ENCODE data around the gene APOL4. TPM values are rescaled to one million over a fixed set of nuclear protein-coding genes. Genes with fewer than 3 reads are reported as not detected.

APOL4 gene
- total RNA-seq, 2 experiments from 2014 or later = not detected

GRCh38 chr22:36236388-36237319 lies 35.0 kb upstream of the APOL4 start:
- intact Hi-C loops (cut with micrococcal nuclease; ENCODE audit: unreplicated experiment) = loop anchor here (5.0 kb wide), 1 partner anchor 74 kb away; the partner anchor contains the start of gene APOL3
- no peak overlapping the region for H3K4me2 ChIP-seq (ENCODE audit: low read length)
- POLR2A ChIA-PET = interaction anchor here (0.5 to 1.2 kb wide), 3 partner anchors 15 to 286 kb away, joined by 3 to 4 read pairs (median 3); no protein-coding TSS in a partner anchor
- H3K36me3 ChIP-seq (ENCODE audit: insufficient read depth, low read length) = peaks cover 16% of the 10 kb centered on the region; the same call in 1 of the 2 replicates
- H2AFZ ChIP-seq (ENCODE audit: low read length) = no peak overlapping the region
- H3K4me3 ChIP-seq (ENCODE audit: low read depth, low read length, poor library complexity, severe bottlenecking) = no peak overlapping the region
- no peak overlapping the region for H3K27ac ChIP-seq (ENCODE audit: low read depth, low read length, poor library complexity, severe bottlenecking)
- no peaks in the 10 kb centered on the region for H3K9me3 ChIP-seq (ENCODE audit: low read length)
- no peaks in the 10 kb centered on the region for H4K20me1 ChIP-seq (ENCODE audit: insufficient read depth, low read length)
- CTCF ChIA-PET (ENCODE audit: unreplicated experiment) = interaction anchor here (0.6 kb wide), 1 partner anchor 245 kb away, joined by 4 read pairs; no protein-coding TSS in a partner anchor
- no peak for DNase-seq (ENCODE audit: low spot score)
- TF ChIP-seq EZH2phosphoT487 (IDR thresholded peaks at IDR 0.05; ENCODE audit: borderline replicate concordance, low read depth, low read length) = no peak
- TF ChIP-seq, protein P1, sequence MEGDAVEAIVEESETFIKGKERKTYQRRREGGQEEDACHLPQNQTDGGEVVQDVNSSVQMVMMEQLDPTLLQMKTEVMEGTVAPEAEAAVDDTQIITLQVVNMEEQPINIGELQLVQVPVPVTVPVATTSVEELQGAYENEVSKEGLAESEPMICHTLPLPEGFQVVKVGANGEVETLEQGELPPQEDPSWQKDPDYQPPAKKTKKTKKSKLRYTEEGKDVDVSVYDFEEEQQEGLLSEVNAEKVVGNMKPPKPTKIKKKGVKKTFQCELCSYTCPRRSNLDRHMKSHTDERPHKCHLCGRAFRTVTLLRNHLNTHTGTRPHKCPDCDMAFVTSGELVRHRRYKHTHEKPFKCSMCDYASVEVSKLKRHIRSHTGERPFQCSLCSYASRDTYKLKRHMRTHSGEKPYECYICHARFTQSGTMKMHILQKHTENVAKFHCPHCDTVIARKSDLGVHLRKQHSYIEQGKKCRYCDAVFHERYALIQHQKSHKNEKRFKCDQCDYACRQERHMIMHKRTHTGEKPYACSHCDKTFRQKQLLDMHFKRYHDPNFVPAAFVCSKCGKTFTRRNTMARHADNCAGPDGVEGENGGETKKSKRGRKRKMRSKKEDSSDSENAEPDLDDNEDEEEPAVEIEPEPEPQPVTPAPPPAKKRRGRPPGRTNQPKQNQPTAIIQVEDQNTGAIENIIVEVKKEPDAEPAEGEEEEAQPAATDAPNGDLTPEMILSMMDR (conservative IDR thresholded peaks at IDR 0.05; ENCODE audit: low read length) = no peak
- peaks cover 21% of the 10 kb centered on the region for H3K4me1 ChIP-seq (ENCODE audit: insufficient read depth, low read length, poor library complexity, severe bottlenecking)
- BruUV-seq (replicated peaks) = no TSS peak
- no peaks in the 10 kb centered on the region for H3K9me2 ChIP-seq (ENCODE audit: insufficient read depth, low read length)
- no peaks in the 10 kb centered on the region for H3K79me2 ChIP-seq (ENCODE audit: insufficient read depth, low read depth, low read length)

- Histone ChIP-seq H3K9me3 (ENCODE audit: low read length) (no peaks in the 10 kb centered on the region), H3K4me2 (ENCODE audit: low read length) (no peak overlapping the region), H2AFZ (ENCODE audit: low read length) (no peak overlapping the region), H3K4me1 (ENCODE audit: insufficient read depth, low read length, poor library complexity, severe bottlenecking) (peaks cover 21% of the 10 kb centered on the region), H3K36me3 (ENCODE audit: insufficient read depth, low read length) (peaks cover 16% of the 10 kb centered on the region), H3K9me2 (ENCODE audit: insufficient read depth, low read length) (no peaks in the 10 kb centered on the region), H3K27ac (ENCODE audit: low read depth, low read length, poor library complexity, severe bottlenecking) (no peak overlapping the region), H4K20me1 (ENCODE audit: insufficient read depth, low read length) (no peaks in the 10 kb centered on the region), H3K79me2 (ENCODE audit: insufficient read depth, low read depth, low read length) (no peaks in the 10 kb centered on the region), H3K4me3 (ENCODE audit: low read depth, low read length, poor library complexity, severe bottlenecking) (no peak overlapping the region)
- intact Hi-C loops (cut with micrococcal nuclease; ENCODE audit: unreplicated experiment) = loop anchor here (5.0 kb wide), 1 partner anchor 73 kb away; the partner anchor contains the start of gene APOL3
- ChIA-PET POLR2A (interaction anchor here (0.6 to 1.2 kb wide), 2 partner anchors 14 to 329 kb away, joined by 4 read pairs; no protein-coding TSS in a partner anchor), CTCF (ENCODE audit: unreplicated experiment) (no interaction called here)
- no peak for DNase-seq (ENCODE audit: low spot score)
- no TSS peak for BruUV-seq (replicated peaks)
- TF ChIP-seq, protein P1 (conservative IDR thresholded peaks at IDR 0.05; ENCODE audit: low read length) = no peak
- no peak for TF ChIP-seq EZH2phosphoT487 (IDR thresholded peaks at IDR 0.05; ENCODE audit: borderline replicate concordance, low read depth, low read length)
Measured at GRCh38 chr22:36235585-36235984, 34.0 kb upstream of the APOL4 start.

All from OCI-LY7 (cell line).